ENCODE data around the gene THPO. TPM values are rescaled to one million over a fixed set of nuclear protein-coding genes. Genes with fewer than 3 reads are reported as not detected.

Gene THPO
- total RNA-seq, 2 donors from 2014 or later = 0.55 TPM; not detected in 1

DNA sequence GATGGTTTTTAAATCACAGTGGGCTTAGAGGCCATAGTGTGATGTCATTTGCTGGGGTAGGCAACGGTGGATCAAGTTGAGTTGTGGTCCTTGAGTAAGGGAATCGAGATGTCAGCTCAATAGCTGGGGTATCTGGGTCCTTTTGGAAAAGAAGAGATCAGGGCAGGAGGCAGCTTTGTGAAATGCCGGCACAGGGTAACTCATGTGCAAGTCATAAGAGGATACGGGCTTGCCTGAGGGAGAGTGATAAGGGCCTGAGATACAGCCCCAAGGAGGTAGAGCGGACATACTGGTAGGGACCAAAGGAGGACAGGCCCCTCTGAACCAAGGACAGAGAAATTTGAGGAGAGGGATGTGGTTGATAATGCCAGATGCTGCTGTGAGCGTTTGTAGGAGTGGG is 44.8 kb downstream of the THPO start:
- H3K36me3 ChIP-seq = peaks cover 74% of the 10 kb centered on the region
- H3K9me3 ChIP-seq = no peaks in the 10 kb centered on the region
- H3K27ac ChIP-seq = peak overlapping the region; percentile 14 to 26
- peaks cover 0 to 42% of the 10 kb centered on the region in 2 donors for H3K4me1 ChIP-seq
- H3K27me3 ChIP-seq = no peaks in the 10 kb centered on the region
- H3K4me3 ChIP-seq = no peak overlapping the region
- no peak for DNase-seq (ENCODE audit: low spot score)
- TF ChIP-seq, protein P1, sequence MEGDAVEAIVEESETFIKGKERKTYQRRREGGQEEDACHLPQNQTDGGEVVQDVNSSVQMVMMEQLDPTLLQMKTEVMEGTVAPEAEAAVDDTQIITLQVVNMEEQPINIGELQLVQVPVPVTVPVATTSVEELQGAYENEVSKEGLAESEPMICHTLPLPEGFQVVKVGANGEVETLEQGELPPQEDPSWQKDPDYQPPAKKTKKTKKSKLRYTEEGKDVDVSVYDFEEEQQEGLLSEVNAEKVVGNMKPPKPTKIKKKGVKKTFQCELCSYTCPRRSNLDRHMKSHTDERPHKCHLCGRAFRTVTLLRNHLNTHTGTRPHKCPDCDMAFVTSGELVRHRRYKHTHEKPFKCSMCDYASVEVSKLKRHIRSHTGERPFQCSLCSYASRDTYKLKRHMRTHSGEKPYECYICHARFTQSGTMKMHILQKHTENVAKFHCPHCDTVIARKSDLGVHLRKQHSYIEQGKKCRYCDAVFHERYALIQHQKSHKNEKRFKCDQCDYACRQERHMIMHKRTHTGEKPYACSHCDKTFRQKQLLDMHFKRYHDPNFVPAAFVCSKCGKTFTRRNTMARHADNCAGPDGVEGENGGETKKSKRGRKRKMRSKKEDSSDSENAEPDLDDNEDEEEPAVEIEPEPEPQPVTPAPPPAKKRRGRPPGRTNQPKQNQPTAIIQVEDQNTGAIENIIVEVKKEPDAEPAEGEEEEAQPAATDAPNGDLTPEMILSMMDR (IDR thresholded peaks at IDR 0.05) = no peak

DNA sequence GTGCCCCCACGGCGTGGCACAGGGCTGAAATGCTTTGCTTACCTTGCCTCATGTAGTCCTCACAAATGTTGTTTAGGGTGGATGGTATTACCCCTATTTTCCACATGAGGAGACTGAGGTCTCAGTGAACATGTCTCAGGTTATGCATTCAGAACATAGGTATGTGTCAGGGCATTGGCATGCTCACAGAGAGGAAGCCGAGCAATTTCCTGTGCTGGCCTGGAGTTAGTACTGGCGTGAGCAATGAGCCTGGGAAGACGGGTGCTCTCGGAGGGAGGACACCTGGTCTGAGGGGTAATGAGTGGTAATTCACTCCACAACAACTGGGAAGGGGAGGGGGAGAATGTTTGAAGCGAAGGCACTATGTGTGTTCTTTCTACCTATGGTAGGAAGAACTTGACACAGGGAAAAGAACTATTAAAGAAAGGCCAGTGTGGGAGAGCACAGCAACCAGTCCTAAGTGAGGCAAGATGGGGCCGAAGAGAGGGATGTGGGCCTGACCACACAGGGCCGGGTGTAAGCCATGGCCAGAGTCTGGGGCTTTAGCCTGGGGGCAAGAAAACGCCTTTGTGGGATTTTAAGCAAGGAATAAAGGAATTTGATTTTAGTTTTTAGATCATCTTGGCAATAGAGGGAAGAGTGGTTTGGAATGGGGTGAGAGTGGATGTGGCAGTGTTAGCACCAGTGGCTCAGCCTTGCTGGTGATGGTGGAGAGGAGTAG is 45.5 kb downstream of the THPO start:
- H3K4me3 ChIP-seq = no peak overlapping the region
- H3K4me1 ChIP-seq = peaks cover 0 to 35% of the 10 kb centered on the region in 2 donors
- TF ChIP-seq, protein P1 (IDR thresholded peaks at IDR 0.05) = no peak
- no peaks in the 10 kb centered on the region for H3K27me3 ChIP-seq
- H3K9me3 ChIP-seq = no peaks in the 10 kb centered on the region
- DNase-seq (ENCODE audit: low spot score) = no peak
- H3K27ac ChIP-seq = peak overlapping the region; percentile 14 to 26
- H3K36me3 ChIP-seq = peaks cover 81% of the 10 kb centered on the region

DNA sequence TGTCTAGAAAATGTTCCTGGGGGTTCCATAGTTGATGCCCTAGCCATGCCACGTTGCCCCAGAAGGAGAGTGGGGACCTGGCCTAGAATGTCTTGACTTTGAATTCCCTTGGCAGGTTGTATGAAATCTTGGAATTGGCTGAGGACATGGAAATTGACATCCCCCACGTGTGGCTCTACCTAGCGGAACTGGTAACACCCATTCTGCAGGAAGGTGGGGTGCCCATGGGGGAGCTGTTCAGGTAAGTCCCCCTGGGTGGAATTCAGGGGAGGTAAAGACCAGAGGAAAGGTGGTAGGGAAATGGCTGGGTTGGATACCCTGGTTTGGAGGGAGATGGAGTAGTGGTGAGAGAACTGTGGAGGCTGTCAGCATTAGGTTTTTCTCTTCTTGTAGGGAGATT is 49.5 kb downstream of the THPO start:
- Histone ChIP-seq H3K36me3 (peaks cover 100% of the 10 kb centered on the region), H3K9me3 (no peaks in the 10 kb centered on the region), H3K4me3 (no peak overlapping the region), H3K27me3 (no peaks in the 10 kb centered on the region), H3K4me1 (peaks cover 0 to 11% of the 10 kb centered on the region in 2 donors), H3K27ac (no peak overlapping the region)
- TF ChIP-seq, protein P1 (IDR thresholded peaks at IDR 0.05) = no peak
- no peak for DNase-seq (ENCODE audit: low spot score)

DNA sequence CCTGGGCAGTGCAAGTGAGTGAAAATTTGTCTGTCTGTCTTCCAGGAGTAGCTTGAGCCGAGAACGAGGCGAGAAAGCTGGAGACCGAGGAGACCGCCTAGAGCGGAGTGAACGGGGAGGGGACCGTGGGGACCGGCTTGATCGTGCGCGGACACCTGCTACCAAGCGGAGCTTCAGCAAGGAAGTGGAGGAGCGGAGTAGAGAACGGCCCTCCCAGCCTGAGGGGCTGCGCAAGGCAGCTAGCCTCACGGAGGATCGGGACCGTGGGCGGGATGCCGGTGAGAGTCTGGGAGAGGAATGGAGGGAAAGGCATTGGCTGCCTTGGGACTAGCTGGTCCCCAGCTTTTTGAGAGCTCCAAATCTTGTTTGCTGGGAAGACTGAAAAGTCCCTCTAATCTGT is 50.8 kb downstream of the THPO start:
- TF ChIP-seq, protein P1 (IDR thresholded peaks at IDR 0.05) = no peak
- no peak for DNase-seq (ENCODE audit: low spot score)
- Histone ChIP-seq H3K27me3 (no peaks in the 10 kb centered on the region), H3K4me3 (no peak overlapping the region), H3K9me3 (no peaks in the 10 kb centered on the region), H3K27ac (no peak overlapping the region), H3K36me3 (peaks cover 100% of the 10 kb centered on the region), H3K4me1 (peaks cover 0 to 7% of the 10 kb centered on the region in 2 donors)

DNA sequence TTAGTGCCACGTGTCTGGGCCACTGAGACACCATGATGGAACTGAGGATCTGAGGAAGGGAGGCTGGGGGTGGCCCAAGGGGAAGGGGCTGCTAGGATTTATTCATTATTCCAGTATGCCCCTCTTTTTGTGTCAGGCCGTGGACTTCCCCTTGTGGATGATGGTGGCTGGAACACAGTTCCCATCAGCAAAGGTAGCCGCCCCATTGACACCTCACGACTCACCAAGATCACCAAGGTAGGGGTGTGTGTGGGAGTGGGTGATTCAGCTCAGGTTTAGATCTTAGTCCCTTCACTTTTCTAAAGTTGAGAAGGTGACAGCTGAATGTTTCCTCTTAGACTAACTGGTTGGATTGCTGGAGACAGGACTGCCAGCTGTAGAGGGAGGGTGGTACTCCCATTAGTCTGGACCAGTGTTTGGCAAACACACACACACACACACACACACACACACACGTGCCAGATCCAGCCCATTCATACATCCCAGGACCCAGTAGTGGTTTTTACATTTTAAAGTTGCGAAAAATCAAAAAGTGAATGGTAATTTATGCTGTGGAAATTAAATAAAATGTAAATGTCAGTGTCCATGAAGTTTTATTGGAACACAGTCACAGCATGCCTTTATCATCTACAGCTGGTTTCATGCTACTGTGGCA is 52.2 kb downstream of the THPO start:
- H3K36me3 ChIP-seq = peaks cover 100% of the 10 kb centered on the region
- H3K27me3 ChIP-seq = no peaks in the 10 kb centered on the region
- no peak overlapping the region for H3K4me3 ChIP-seq
- no peaks in the 10 kb centered on the region for H3K9me3 ChIP-seq
- TF ChIP-seq, protein P1 (IDR thresholded peaks at IDR 0.05) = no peak
- DNase-seq (ENCODE audit: low spot score) = no peak
- H3K4me1 ChIP-seq = peaks cover 0 to 10% of the 10 kb centered on the region in 2 donors
- H3K27ac ChIP-seq = no peak overlapping the region
